Muscle layer of colon (tissue), 2 donors: ENCODE measurements around the gene RINL.
"Not testable (repeated sequence)": the region's sequence is repeated elsewhere in the genome, so short reads cannot be mapped to it uniquely, and the experiment has no call there.

Source experiments
- H3K27ac ChIP-seq: one replicate; pipeline ENCODE4 v1.7.0; 2013; ENCODE audit warnings: low read depth, mild to moderate bottlenecking, low read length, moderate library complexity
- H3K27me3 ChIP-seq, 2 donors: one replicate each; pipeline ENCODE4 v1.7.0; 2013; ENCODE audit warnings: low read length in 2 of 2, mild to moderate bottlenecking in 2 of 2; ENCODE audit not compliant: insufficient read depth in 2 of 2, control insufficient read depth in 1 of 2
- H3K36me3 ChIP-seq: one replicate; pipeline ENCODE4 v1.7.0; 2013; ENCODE audit warnings: mild to moderate bottlenecking, low read length; ENCODE audit not compliant: insufficient read depth
- H3K4me1 ChIP-seq: one replicate; pipeline ENCODE4 v1.7.0; 2013; ENCODE audit warnings: mild to moderate bottlenecking, low read length; ENCODE audit not compliant: insufficient read depth
- H3K4me3 ChIP-seq, 2 donors: one replicate each; pipeline ENCODE4 v1.7.0; 2013; ENCODE audit warnings: low read length in 2 of 2, low read depth in 1 of 2, mild to moderate bottlenecking in 1 of 2, moderate library complexity in 1 of 2
- H3K9ac ChIP-seq: one replicate; pipeline ENCODE4 v1.7.0; 2013; ENCODE audit warnings: low read length
- H3K9me3 ChIP-seq: one replicate; pipeline ENCODE4 v1.7.0; 2013; ENCODE audit warnings: mild to moderate bottlenecking, low read length
- donor health status: abdominal sarcoma.
- donor health status: Adenocarcinoma of cecum.

Gene RINL

GRCh38 chr19:38869836-38870607 lies 8.1 kb downstream of the RINL start:
- Histone ChIP-seq H3K27ac (no peak overlapping the region), H3K9ac (no peak overlapping the region)

GRCh38 chr19:38869160-38869835 lies 8.8 kb downstream of the RINL start:
- H3K27me3 ChIP-seq = no peaks in the 10 kb centered on the region
- peaks cover 10% of the 10 kb centered on the region for H3K4me1 ChIP-seq
- H3K9ac ChIP-seq = no peak overlapping the region
- no peaks in the 10 kb centered on the region for H3K36me3 ChIP-seq
- H3K27ac ChIP-seq = no peak overlapping the region
- H3K4me3 ChIP-seq = peak overlapping the region; percentile 40 to 82
- H3K9me3 ChIP-seq = no peaks in the 10 kb centered on the region

More at GRCh38 chr19:38869836-38870607, 8.1 kb downstream of the RINL start:
- Histone ChIP-seq H3K4me1 (peaks cover 10% of the 10 kb centered on the region), H3K36me3 (no peaks in the 10 kb centered on the region), H3K27me3 (no peaks in the 10 kb centered on the region), H3K4me3 (peak overlapping the region; percentile 40 to 82), H3K9me3 (no peaks in the 10 kb centered on the region)

- Histone ChIP-seq H3K4me3 (no peak overlapping the region), H3K27ac (no peak overlapping the region)
Measured at GRCh38 chr19:38868551-38868950, 9.5 kb downstream of the RINL start.

GRCh38 chr19:38867171-38867780 lies 10.8 kb downstream of the RINL start:
- Histone ChIP-seq H3K27me3 (no peaks in the 10 kb centered on the region), H3K4me3 (no peak overlapping the region), H3K4me1 (peaks cover 15% of the 10 kb centered on the region), H3K27ac (no peak overlapping the region), H3K36me3 (no peaks in the 10 kb centered on the region), H3K9ac (no peak overlapping the region), H3K9me3 (no peaks in the 10 kb centered on the region)

More at GRCh38 chr19:38868551-38868950, 9.5 kb downstream of the RINL start:
- H3K36me3 ChIP-seq = no peaks in the 10 kb centered on the region
- H3K9me3 ChIP-seq = no peaks in the 10 kb centered on the region
- H3K4me1 ChIP-seq = peaks cover 10% of the 10 kb centered on the region
- H3K9ac ChIP-seq = no peak overlapping the region
- H3K27me3 ChIP-seq = no peaks in the 10 kb centered on the region

GRCh38 chr19:38862321-38863059 lies 15.6 kb downstream of the RINL start:
- H3K27me3 ChIP-seq = no peaks in the 10 kb centered on the region
- no peaks in the 10 kb centered on the region for H3K36me3 ChIP-seq
- H3K4me1 ChIP-seq = peaks cover 7% of the 10 kb centered on the region
- H3K9ac ChIP-seq = no peak overlapping the region
- no peaks in the 10 kb centered on the region for H3K9me3 ChIP-seq
- H3K27ac ChIP-seq = peak overlapping the region; percentile 56
- peak overlapping the region in 1 of 2 donors; percentile 16 for H3K4me3 ChIP-seq

GRCh38 chr19:38861368-38861767 lies 16.7 kb downstream of the RINL start:
- Histone ChIP-seq H3K9ac (no peak overlapping the region), H3K27me3 (no peaks in the 10 kb centered on the region), H3K4me3 (no peak overlapping the region), H3K36me3 (no peaks in the 10 kb centered on the region), H3K27ac (no peak overlapping the region), H3K4me1 (peaks cover 7% of the 10 kb centered on the region), H3K9me3 (no peaks in the 10 kb centered on the region)

GRCh38 chr19:38859631-38860204 lies 18.4 kb downstream of the RINL start:
- H3K4me3 ChIP-seq, H3K4me1 ChIP-seq, H3K27ac ChIP-seq, H3K36me3 ChIP-seq, H3K9me3 ChIP-seq, H3K27me3 ChIP-seq, H3K9ac ChIP-seq: not testable (repeated sequence)

GRCh38 chr19:38856813-38857212 lies 21.3 kb downstream of the RINL start:
- Histone ChIP-seq H3K27me3 (no peaks in the 10 kb centered on the region), H3K4me1 (peaks cover 4% of the 10 kb centered on the region), H3K9ac (no peak overlapping the region), H3K9me3 (no peaks in the 10 kb centered on the region), H3K4me3 (no peak overlapping the region), H3K27ac (no peak overlapping the region), H3K36me3 (no peaks in the 10 kb centered on the region)

GRCh38 chr19:38855751-38856150 lies 22.3 kb downstream of the RINL start:
- not testable (repeated sequence) for H3K36me3 ChIP-seq, H3K4me1 ChIP-seq, H3K27ac ChIP-seq, H3K9ac ChIP-seq, H3K27me3 ChIP-seq, H3K9me3 ChIP-seq, H3K4me3 ChIP-seq

GRCh38 chr19:38854961-38855360 lies 23.1 kb downstream of the RINL start:
- H3K4me1 ChIP-seq, H3K9ac ChIP-seq, H3K9me3 ChIP-seq, H3K27ac ChIP-seq, H3K27me3 ChIP-seq, H3K36me3 ChIP-seq, H3K4me3 ChIP-seq: not testable (repeated sequence)

GRCh38 chr19:38853214-38853613 lies 24.9 kb downstream of the RINL start:
- peaks cover 8% of the 10 kb centered on the region for H3K36me3 ChIP-seq
- H3K9ac ChIP-seq = peak overlapping the region; percentile 84
- no peaks in the 10 kb centered on the region for H3K9me3 ChIP-seq
- H3K4me3 ChIP-seq = peak overlapping the region in 1 of 2 donors; percentile 78
- no peak overlapping the region for H3K27ac ChIP-seq
- no peaks in the 10 kb centered on the region for H3K27me3 ChIP-seq
- H3K4me1 ChIP-seq = peaks cover 12% of the 10 kb centered on the region
